ENCODE results near the gene TGM1. TPM values are rescaled to one million over a fixed set of nuclear protein-coding genes. Genes with fewer than 3 reads are reported as not detected.
"Not testable (repeated sequence)": the region's sequence is repeated elsewhere in the genome, so short reads cannot be mapped to it uniquely, and the experiment has no call there.

Gene TGM1
- total and polyA plus RNA-seq, 10 of the 15 experiments (the other 5 are each of a cell fraction or from before 2014, with no cell fraction given): 0.05 to 5.9 (median 1.8) TPM

GRCh38 chr14:24204163-24205146, 58.5 kb downstream of the TGM1 start (continued):
- TF ChIP-seq ZBTB11 (CRISPR knock-in tag; IDR thresholded peaks at IDR 0.05) (no peak), SP1 (IDR thresholded peaks at IDR 0.05; ENCODE audit: low read depth, low read length) (no peak), CEBPB (IDR thresholded peaks at IDR 0.05; ENCODE audit: borderline replicate concordance in 1 of 2, low read depth in 2 of 2, low read length in 2 of 2) (no peak), ZNF384 (IDR thresholded peaks at IDR 0.05; ENCODE audit: borderline replicate concordance, low read depth, low read length) (no peak), EGR1 (IDR thresholded peaks at IDR 0.05; ENCODE audit: borderline replicate concordance in 1 of 2, low read depth in 2 of 2, low read length in 2 of 2) (no peak), STAT3 (IDR thresholded peaks at IDR 0.05; ENCODE audit: low read depth, low read length) (no peak), RCOR1 (conservative IDR thresholded peaks at IDR 0.05; ENCODE audit: low read depth, low read length) (no peak), ZZZ3 (IDR thresholded peaks at IDR 0.05; ENCODE audit: control insufficient read depth, insufficient read length, low read depth) (no peak)

DNA sequence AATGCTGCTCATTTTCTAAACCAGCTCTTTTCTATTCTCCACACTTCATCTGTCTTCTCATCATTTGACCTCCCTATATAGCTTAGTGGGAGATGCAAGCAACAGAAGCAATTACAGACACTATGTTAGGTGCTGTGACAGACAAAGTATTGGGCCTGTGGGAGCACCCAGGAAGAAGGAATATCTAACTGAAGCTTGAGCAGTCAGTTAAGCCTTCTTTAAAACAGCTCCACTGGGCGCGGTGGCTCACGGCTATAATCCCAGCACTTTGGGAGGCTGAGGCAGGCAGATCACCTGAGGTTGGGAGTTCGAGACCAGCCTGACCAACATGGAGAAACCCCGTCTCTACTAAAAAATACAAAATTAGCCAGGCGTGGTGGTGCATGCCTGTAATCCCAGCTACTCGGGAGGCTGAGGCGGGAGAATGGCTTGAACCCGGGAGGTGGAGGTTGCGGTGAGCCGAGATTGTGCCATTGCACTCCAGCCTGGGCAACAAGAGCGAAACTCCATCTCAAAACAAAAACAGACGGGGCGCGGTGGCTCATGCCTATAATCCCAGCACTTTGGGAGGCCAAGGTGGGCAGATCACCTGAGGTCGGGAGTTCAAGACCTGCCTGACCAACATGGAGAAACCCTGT, 59.6 kb downstream of the TGM1 start:
- FAIRE-seq; H3K27me3 ChIP-seq (replicated peaks in 1 of 2; ENCODE audit: control insufficient read depth in 2 of 2, insufficient read depth in 2 of 2, low read length in 1 of 2); in situ Hi-C loops (cut with MboI): not testable (repeated sequence)

GRCh38 chr14:24202538-24202937, 60.4 kb downstream of the TGM1 start:
- H3K4me1 ChIP-seq (ENCODE audit: control insufficient read depth, insufficient read depth, low read length); FAIRE-seq; DNase-seq (ENCODE audit: low read depth, low spot score); H3K27ac ChIP-seq (ENCODE audit: control insufficient read depth, insufficient read depth); BruUV-seq (replicated peaks); H4K20me1 ChIP-seq (ENCODE audit: control insufficient read depth, insufficient read depth); intact Hi-C loops (cut with micrococcal nuclease; ENCODE audit: unreplicated experiment); H3K9me3 ChIP-seq (replicated peaks; ENCODE audit: control insufficient read depth, insufficient read depth, low read length); in situ Hi-C loops (cut with MboI); RAD21 ChIA-PET (ENCODE audit: unreplicated experiment); H3K27me3 ChIP-seq (replicated peaks in 1 of 2; ENCODE audit: control insufficient read depth in 2 of 2, insufficient read depth in 2 of 2, low read length in 1 of 2); H3K4me3 ChIP-seq; H2AFZ ChIP-seq (ENCODE audit: control insufficient read depth, low read depth, low read length); ATAC-seq; H3K4me2 ChIP-seq (ENCODE audit: control insufficient read depth, insufficient read depth); H3K9ac ChIP-seq (ENCODE audit: control insufficient read depth, insufficient read depth, low read length): not testable (repeated sequence)
- ChIA-PET POLR2A (interaction anchor here (1.0 kb wide), 1 partner anchor 41 kb away, joined by 3 read pairs; no protein-coding TSS in a partner anchor), SMC1A (ENCODE audit: uncharacterized antibody, unreplicated experiment) (interaction anchor here (0.9 to 1.0 kb wide), 2 partner anchors 10 to 35 kb away, joined by 3 read pairs; no protein-coding TSS in a partner anchor), CTCF (interaction anchor here (1.0 to 1.2 kb wide), 2 partner anchors 40 to 104 kb away, joined by 3 read pairs; partner anchors contain the start of gene TINF2)
- peaks cover 12% of the 10 kb centered on the region for H3K79me2 ChIP-seq (ENCODE audit: control insufficient read depth, insufficient read depth, low read length)
- peaks cover 0 to 15% of the 10 kb centered on the region in 2 experiments; a peak in 3 of 4 replicates for H3K36me3 ChIP-seq (ENCODE audit: control insufficient read depth in 2 of 2, insufficient read depth in 2 of 2, low read length in 1 of 2)
- 100% methylated on average over 8 of the region's 8 CpGs for WGBS (ENCODE audit: insufficient coverage, insufficient replicate concordance, low lambda C conversion rate, missing lambda C conversion rate)

More for the DNA sequence above, 59.6 kb downstream of the TGM1 start:
- H3K79me2 ChIP-seq (ENCODE audit: control insufficient read depth, insufficient read depth, low read length); BruUV-seq (replicated peaks); ATAC-seq; H3K9ac ChIP-seq (ENCODE audit: control insufficient read depth, insufficient read depth, low read length); H3K27ac ChIP-seq (ENCODE audit: control insufficient read depth, insufficient read depth); H4K20me1 ChIP-seq (ENCODE audit: control insufficient read depth, insufficient read depth); RAD21 ChIA-PET (ENCODE audit: unreplicated experiment); H3K4me3 ChIP-seq; intact Hi-C loops (cut with micrococcal nuclease; ENCODE audit: unreplicated experiment); H3K4me2 ChIP-seq (ENCODE audit: control insufficient read depth, insufficient read depth); DNase-seq (ENCODE audit: low read depth, low spot score); H2AFZ ChIP-seq (ENCODE audit: control insufficient read depth, low read depth, low read length); H3K4me1 ChIP-seq (ENCODE audit: control insufficient read depth, insufficient read depth, low read length); H3K9me3 ChIP-seq (replicated peaks; ENCODE audit: control insufficient read depth, insufficient read depth, low read length): not testable (repeated sequence)
- SMC1A ChIA-PET (ENCODE audit: uncharacterized antibody, unreplicated experiment): interaction anchor here (0.7 to 1.0 kb wide), 4 partner anchors 9 to 34 kb away, joined by 3 to 4 read pairs (median 3); no protein-coding TSS in a partner anchor
- 99% methylated on average over 16 of the region's 16 CpGs for WGBS (ENCODE audit: insufficient coverage, insufficient replicate concordance, low lambda C conversion rate, missing lambda C conversion rate)
- peaks cover 1 to 20% of the 10 kb centered on the region in 2 experiments; a peak in 3 of 4 replicates for H3K36me3 ChIP-seq (ENCODE audit: control insufficient read depth in 2 of 2, insufficient read depth in 2 of 2, low read length in 1 of 2)
- POLR2A ChIA-PET: interaction anchor here (1.0 to 1.1 kb wide), 2 partner anchors 8 to 42 kb away, joined by 3 read pairs; partner anchors contain the start of gene TM9SF1
- CTCF ChIA-PET: interaction anchor here (1.0 to 1.2 kb wide), 2 partner anchors 39 to 103 kb away, joined by 3 read pairs; partner anchors contain the start of gene TINF2
